HG03066 (cell line): Measurements from ENCODE around the gene XPNPEP1.

ENCODE experiments used
- ATAC-seq: cut with Tn5 transposase; IDR thresholded peaks from one replicate; pipeline ENCODE4 v1.9.1; 2021; ENCODE audit warnings: low read depth; ENCODE audit not compliant: unreplicated experiment

Gene XPNPEP1

GRCh38 chr10:109875151-109875568 lies 48.2 kb downstream of the XPNPEP1 start:
- no peak for ATAC-seq

DNA sequence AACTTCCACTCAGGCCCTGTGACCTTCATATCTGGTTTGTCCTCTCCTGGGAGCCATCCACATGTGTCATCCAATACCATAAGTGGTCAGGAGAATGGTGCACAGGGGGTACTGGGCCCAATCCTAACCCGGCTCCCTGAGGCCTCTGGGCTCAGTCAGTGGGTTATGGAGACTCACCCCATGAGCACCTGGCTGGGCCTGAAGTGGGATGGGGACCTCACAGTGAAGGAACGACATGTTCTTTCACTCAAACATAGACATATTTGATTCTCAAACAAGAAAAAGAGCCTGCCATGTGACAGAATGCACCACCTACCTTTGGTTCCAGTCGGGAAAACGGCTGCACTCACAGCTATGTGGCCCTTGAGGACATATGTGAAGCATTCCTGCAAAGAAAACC lies 51.8 kb downstream of the XPNPEP1 start:
- ATAC-seq = no peak

DNA sequence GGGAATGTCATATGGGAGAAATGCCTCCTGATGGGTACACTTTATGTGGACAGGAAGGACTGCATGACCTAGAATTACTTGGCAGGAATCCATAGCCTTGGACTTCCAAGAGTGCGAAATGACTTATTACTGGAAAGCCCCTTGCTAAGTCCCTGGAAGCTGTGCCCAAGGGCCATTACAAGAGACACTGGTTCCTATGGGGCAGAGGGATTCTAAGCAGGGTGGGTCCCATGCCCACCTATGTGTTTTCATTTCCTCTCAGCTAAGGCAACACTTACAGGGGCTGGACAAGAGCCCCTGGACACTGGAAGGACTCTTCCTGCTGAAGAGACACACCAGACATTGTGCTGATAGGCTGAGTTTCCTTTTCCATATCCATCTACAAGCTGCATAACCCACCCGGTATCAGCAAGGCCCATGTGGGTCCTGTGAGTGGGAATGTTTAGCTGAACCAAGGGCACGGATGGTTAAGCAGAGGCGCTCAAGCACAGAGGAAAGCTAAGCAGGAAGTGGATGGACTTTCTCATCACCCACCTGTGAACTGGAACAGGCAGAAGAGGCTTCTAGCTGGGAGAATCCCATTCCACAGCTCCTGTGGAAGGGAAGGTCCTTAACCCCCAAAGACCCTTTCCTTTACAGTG lies 56.2 kb downstream of the XPNPEP1 start:
- no peak for ATAC-seq

- ATAC-seq = no peak
These were observed 56.9 kb downstream of the XPNPEP1 start for GRCh38 chr10:109866168-109866994.

- no peak for ATAC-seq
These were observed 59.5 kb downstream of the XPNPEP1 start for GRCh38 chr10:109863775-109864174.

DNA sequence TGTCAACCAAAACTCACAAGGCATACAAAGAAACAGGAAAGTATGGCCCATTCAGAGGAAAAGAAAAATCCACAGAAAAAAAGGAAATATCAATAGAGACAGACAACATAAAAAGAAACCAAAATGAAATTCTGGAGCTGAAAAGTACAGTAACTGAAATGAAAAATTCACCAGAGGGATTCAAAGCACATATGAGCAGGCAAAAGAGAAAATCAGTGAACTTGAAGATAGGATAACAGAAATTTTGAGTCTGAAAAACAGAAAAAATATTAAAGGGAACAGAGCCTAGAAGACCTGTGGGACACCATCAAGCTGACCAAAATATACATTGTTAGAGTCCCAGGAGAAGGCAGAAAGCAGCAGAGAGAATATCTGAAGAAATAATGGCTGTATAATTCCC lies 60.6 kb downstream of the XPNPEP1 start:
- ATAC-seq = no peak

GRCh38 chr10:109862041-109862440 lies 61.3 kb downstream of the XPNPEP1 start:
- ATAC-seq = no peak

DNA sequence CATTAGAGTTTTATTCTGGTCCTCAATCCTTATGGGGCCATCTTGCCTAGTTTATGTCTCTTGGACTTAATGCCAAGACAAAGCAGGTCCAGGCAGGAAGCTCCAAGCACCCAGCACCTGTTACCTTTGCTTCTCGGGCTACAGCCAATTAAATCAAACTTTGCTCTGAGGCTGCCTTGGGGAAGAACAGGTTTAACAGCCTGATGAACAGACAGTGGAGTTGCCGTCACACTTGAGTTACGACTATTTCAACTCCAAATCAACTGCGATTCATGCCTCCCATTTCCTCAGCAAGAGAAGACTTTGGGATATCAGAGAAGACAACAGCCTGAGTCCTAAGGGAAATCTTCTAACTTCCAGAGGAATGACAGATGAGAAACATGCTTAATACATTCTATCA lies 62.2 kb downstream of the XPNPEP1 start:
- ATAC-seq = no peak

GRCh38 chr10:109859221-109859620 lies 64.1 kb downstream of the XPNPEP1 start:
- ATAC-seq = no peak

DNA sequence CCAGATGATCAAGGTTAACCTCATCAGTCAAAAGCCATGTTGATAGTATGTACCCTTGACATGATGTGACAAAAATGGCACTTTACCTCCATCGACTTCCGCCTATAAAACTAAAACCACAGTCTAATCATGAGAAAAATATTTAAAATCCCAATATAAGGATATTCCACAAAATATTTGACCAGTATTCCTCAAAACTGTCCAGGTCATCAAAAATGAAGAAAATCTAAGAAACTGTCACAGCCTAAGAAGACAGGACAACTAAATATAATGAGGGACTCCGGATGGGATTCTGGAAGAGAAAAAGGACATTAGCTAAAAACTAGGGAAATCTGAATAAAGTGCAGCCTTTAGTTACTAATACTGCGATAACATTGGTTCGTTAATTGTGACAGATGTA lies 67.6 kb downstream of the XPNPEP1 start:
- no peak for ATAC-seq

DNA sequence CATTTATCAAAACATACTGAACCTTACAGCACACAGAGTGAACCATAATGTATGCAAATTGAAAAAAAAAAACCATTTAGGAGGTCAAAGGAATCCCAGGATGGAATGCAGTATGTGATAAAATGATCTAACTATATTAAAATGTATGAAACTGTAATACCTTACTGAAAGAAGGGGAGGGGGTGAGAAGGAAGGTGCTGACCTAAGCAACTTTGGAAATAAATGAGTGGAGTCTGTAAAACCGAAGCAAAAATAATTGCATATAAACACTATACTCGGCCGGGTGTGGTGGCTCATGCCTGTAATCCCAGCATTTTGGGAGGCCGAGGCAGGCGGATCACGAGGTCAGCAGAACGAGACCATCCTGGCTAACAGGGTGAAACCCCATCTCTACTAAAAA lies 69.4 kb downstream of the XPNPEP1 start:
- no peak for ATAC-seq

DNA sequence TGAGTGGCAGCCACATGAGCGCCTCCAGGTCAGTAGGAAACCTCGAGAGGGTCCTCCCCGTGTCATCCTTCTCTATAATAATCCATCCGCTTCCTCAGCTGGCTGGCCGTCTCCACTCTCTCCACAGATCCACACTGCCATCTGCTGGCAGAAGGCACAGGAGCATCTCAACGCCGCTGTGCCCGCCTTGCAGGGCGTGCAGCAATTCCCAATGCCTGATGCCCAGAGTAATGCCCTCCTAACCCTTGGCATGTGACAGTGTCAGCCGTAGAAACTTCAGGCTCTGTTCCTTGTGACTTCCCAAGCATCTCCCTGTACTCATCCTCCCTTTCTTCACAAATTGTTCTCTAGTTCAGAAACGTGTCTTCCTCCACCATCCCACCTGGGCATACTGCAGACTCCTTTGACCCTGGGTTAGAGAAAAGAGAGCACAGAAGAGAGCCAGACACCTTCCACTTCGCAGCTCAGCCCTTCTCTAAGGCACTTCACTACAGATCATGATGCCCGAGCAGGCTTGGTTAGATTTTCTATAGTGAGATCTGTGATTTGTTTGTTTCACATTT lies 70.8 kb downstream of the XPNPEP1 start:
- ATAC-seq = peak; percentile 94

DNA sequence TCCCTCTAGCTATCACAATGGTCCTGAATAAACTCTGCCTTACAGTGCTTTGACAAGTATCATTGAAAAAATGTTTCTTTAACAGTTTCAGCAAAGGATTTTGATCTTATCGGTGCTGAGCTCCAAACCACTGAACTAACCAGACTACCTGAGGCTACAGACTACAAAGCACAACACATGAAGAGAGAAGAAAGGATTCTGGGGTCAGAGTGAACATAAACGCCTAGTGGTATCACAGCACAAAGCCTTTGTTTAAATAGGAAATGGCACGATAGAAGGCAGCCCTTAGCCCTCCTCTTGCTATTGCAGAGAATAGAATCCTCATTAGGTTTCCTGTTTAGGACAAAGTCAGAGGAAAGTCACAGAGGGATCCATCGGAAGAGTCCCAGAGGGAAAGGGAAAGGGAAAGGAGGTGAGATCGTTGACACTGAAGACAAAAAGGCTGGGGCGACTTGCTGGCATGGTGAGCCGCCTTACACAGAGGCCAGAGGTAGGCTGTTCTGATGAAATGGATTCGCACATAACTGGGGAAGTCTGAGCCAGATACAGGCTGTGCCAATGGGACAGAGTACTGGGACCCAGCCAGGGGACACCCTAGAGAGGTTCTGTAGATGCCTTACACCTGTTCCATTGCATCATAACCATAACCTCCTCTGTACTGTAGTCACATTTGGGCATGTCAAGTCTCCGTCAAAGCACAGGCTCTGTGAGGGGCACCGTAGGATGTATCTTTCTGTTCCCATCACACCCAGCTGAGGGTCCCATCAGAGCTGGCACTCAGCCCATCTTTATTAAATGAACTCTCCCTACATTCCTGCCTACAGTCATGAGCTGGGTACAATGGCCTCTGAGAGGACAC lies 71.5 kb downstream of the XPNPEP1 start:
- peak; percentile 18 for ATAC-seq

DNA sequence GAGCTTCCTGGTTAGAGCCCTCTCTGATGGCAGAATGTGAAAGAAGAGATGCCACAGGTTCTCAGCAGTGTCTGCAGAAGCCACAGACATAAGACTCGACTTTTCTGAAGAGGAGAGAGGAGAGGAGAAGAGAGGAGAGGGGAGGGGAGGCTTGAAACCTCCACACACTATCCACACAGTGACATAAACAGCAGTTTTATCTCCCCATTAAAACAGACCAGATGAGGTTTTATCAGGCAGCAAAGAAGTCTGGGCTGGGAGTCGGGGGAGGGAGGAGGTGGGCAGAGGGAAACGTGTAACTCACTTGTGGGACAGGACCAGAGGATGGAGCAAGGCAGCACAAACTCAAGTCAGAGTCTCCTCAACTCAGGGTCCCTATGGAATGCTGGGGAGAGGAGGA lies 76.5 kb downstream of the XPNPEP1 start:
- ATAC-seq = no peak

DNA sequence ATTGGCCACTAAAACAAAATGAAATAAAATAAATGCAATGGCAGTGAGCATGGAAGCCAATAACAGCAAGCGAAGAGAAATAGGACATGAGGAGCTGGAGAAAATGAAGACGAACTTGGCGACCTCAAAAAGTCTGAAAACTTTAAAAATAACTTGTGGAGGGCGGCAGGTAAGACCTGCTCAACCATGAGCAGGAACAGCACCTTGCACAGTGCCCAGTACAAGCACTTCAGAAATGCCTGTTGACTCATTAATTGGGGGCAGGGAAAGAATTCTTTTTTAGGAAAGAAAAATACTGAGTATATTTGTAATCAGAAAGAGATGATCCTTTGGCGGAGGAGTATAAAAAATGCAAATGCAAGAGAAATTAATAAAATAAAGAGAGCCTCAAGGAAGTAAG lies 78.0 kb downstream of the XPNPEP1 start:
- ATAC-seq = no peak

GRCh38 chr10:109838592-109839244 lies 84.6 kb downstream of the XPNPEP1 start:
- no peak for ATAC-seq

- ATAC-seq = no peak
These were observed 85.9 kb downstream of the XPNPEP1 start for GRCh38 chr10:109837384-109837783.

DNA sequence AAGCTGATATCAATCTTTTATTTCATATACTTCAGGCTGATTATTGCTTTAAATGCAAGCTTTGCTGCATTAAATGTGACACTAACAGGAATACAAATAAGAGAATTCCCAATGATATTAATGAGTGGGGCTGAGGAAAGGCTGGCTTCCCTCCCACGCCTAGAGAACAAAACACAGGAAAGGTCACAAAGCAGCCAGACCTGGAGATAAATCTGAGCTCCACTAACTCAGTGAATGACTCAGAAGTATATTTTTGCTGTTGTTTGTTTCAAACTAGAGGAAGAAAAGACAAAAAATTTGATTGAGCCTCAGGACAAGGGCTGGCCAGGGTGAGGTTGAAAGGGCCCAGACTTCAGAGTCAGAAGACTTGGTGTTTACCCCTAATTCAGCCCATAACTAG lies 88.1 kb downstream of the XPNPEP1 start:
- no peak for ATAC-seq

DNA sequence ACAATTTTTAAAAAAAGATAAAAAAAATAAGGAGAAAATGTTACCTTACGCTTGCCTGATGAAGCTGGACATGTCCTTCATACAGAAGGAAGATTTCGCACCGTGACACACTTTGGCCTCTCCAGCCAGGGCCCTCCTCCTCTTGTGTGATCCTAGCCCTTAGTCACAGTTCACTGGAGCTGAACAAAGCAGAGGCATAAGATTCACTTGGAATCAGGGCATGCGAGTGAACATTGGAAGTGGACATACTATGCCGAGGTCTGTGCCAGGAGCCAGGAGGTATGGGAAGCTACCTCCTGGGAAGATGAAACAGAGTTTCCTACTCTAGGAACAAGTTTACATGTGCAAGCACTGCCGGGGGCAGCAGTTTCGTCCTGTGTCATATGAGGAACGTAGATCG lies 91.5 kb downstream of the XPNPEP1 start:
- ATAC-seq = no peak

DNA sequence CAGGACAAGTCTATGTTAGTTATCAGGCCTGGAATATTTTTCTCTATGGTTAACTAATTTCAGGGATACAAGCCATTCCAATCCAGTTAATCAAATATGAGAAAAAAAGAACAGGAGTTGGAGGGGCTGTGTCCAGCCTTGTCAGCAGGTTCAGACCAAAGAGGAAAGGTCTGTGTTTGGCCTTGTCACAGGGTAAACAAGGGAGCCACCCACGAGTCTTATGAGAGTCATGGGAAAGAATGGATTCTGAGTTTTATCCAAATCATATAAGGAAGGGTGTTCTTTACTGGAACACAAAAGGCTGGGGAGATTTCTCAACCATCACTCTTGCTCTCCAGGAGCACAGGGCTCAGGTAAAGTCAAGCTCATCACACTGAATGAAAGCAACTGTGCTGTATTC lies 99.1 kb downstream of the XPNPEP1 start:
- no peak for ATAC-seq
